HG02623 (cell line): ENCODE data around the gene STK38L.

Experiments
- ATAC-seq: cut with Tn5 transposase; IDR thresholded peaks from one replicate; pipeline ENCODE4 v1.9.1; 2021; ENCODE audit warnings: moderate library complexity; ENCODE audit not compliant: unreplicated experiment

STK38L gene

DNA sequence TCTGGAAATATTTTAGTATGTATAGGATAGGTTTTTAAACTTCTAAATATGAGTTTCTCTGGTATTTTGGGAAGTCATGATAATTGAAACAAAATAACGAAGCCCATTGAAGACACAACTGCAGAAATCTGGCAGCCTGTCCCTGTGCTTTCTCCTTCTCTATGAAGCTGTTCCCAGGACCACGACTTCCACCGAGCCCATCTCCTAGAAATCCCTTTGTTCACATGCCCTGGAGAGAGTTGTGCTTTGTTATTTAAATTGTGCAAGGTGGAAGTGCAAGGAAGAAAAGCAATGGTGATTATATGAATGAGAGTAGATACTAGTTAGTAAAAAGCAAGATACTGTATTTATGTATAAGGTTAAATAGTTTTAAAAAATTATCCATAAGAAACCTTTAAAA, 32.2 kb downstream of the STK38L start:
- no peak for ATAC-seq

DNA sequence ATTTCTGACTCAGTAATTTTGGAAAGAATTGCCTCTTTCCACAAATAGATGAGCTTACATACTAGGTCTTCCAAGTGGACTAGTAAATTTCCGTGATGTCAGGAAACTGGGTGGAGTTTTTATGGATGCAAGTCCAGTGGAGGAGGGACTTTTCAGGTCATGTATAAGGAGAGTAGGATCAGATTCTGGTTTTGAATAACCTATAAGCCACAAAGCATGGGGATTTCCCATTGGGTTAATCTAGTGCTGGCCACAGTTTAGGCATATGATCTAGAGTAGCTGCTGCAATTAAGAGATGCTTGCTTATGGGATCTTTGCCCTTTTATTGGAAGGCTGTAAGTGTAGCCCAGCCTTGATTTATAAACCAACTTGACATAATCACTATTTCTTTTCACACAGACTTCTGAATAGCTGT, 33.8 kb downstream of the STK38L start:
- peak; percentile 84 for ATAC-seq

DNA sequence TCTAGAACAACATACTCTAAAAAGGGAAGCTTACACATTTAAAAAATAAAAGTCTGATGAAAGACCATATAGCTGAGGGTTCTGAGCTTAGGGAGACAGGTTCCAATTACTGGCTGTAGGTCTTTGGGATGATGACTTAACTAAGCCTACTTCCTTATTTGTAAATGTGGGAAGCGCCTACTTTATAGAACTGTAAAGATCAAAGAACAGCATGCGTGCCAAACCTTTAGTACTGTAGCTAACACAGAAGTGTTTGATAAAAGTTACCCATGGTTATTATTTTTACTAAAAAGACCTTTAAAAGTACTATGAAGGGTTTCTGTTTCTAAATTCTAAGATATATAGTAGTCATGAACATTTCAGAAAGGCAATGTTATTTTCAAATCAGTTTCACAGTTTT, 35.7 kb downstream of the STK38L start:
- ATAC-seq: no peak

DNA sequence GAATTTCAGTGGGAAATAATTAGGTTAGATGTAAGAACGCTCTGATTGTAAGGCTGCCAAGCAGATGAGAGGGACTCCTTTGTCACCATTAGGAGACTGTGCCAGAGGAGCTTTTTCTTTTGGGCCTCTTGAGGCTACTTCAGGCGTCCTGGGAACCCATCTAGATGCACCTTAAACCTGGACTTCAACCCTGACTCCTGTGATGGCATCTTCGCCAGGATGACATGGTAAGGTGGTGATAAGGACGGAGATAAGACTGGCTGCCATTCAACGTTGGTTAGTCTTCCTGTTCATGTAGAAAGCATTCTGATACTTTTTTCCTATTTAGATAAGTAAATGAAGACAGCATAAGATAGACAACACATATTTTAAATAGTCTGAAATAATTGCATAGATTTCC, 36.3 kb downstream of the STK38L start:
- no peak for ATAC-seq

GRCh38 chr12:27282754-27283153, 38.7 kb downstream of the STK38L start:
- no peak for ATAC-seq

DNA sequence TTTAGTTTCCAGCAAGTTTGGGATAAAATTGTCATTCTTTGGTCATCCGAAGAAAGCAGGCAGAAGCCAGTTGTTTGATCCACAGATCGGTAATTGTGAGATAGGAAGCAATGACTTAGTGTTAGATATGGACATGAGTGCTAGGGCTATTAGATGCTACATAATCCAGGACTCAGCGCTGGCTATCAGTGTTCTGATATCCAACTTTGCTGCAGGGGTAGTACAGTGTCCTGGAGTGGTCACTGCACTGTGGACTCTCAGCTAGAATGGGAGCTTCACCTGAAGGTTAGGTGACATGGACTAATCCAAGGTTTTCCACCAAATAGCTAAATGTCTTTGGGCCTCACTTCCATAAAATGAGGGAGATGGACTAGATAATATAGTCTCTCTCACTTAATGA, 39.9 kb downstream of the STK38L start:
- no peak for ATAC-seq

GRCh38 chr12:27284751-27285150, 40.7 kb downstream of the STK38L start:
- peak; percentile 55 for ATAC-seq

GRCh38 chr12:27285403-27285802, 41.3 kb downstream of the STK38L start:
- ATAC-seq: no peak

GRCh38 chr12:27289414-27289813, 45.3 kb downstream of the STK38L start:
- ATAC-seq: no peak

DNA sequence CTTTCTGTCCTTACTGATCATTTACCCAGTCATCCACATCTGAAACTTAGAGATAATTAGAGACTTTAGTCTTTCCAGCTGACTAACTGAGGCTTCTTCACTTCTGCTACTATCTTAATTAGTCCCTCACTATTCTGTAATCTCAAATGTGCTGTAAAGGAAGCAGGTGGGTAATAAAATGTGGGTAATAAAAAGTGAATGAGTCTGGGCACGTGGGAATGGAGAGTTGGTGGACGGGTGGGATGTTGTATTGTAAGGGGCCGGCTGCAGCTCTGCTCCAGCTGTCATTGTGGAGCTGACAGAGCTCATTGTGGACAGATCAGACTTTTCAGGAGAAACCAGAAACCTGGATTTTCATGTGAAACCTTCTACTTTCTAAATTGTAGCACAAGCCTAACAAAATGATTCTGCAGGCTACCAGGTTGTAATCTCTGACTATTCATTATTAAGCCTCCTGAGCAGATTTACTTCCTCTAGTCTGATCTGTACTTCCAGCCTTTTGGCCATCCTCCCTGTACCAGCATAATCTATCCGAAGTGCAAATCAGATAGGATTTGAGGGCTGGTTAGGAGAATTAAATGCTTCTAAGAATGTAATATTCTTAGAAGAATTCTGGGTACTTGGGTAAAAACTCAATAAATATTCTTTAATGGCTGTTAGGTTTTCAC, 46.5 kb downstream of the STK38L start:
- ATAC-seq: no peak

GRCh38 chr12:27291862-27292261, 47.8 kb downstream of the STK38L start:
- no peak for ATAC-seq

GRCh38 chr12:27292718-27293117, 48.6 kb downstream of the STK38L start:
- no peak for ATAC-seq

- ATAC-seq: no peak
Measured at GRCh38 chr12:27293463-27293862, 49.4 kb downstream of the STK38L start.

DNA sequence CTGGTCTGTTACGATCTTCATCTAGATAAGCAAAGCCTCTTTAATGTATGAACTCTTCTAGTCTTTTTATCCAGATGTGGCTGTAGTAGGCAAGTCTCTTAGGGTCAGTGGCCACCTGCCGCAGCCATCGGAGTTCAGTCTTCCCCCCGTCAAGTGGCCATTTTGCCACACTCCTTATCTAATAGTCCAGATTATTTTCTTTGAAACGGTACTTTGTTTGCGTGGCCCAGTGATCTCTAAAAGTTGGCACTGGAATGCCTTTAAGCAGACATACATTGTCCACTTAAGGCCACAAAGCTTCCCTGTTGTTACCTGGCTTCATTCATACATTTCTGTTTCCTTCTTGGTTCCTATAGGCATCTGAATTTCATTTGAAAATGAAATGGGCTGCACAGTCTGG, 52.6 kb downstream of the STK38L start:
- no peak for ATAC-seq

DNA sequence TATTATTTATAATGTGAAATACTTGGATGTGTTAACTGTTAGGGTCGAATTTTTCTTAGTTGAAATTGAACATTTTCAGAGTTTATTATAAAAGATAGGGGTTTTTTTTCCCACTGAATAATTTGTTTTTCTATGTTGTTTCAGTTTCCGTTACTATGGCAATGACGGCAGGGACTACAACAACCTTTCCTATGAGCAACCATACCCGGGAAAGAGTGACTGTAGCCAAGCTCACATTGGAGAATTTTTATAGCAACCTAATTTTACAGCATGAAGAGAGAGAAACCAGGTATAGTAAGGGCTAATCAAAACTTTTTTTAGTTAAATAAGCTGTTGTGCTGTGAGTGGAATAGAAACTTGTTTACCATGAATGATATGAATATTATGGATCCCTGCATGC, 53.5 kb downstream of the STK38L start:
- no peak for ATAC-seq

DNA sequence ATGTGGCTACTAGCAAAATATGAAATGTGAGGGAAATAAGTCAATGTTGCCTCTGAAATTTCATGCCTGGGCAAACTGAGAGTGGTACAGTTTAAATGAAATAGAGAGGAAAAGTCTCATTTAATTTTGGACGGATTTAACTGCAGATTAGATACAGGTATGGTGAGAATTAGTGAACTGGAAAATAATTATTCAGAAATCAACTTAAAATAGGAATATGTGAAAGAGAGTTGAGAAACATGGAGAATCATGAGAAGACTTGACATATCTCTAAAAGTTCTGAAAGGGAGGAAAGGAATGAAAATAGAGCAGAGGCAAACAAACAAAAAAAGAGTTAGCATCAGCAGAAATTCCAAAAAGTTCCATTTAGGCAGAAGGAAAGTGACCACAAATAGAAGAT, 55.0 kb downstream of the STK38L start:
- ATAC-seq: no peak

- no peak for ATAC-seq
Measured at GRCh38 chr12:27300226-27300625, 56.1 kb downstream of the STK38L start.

DNA sequence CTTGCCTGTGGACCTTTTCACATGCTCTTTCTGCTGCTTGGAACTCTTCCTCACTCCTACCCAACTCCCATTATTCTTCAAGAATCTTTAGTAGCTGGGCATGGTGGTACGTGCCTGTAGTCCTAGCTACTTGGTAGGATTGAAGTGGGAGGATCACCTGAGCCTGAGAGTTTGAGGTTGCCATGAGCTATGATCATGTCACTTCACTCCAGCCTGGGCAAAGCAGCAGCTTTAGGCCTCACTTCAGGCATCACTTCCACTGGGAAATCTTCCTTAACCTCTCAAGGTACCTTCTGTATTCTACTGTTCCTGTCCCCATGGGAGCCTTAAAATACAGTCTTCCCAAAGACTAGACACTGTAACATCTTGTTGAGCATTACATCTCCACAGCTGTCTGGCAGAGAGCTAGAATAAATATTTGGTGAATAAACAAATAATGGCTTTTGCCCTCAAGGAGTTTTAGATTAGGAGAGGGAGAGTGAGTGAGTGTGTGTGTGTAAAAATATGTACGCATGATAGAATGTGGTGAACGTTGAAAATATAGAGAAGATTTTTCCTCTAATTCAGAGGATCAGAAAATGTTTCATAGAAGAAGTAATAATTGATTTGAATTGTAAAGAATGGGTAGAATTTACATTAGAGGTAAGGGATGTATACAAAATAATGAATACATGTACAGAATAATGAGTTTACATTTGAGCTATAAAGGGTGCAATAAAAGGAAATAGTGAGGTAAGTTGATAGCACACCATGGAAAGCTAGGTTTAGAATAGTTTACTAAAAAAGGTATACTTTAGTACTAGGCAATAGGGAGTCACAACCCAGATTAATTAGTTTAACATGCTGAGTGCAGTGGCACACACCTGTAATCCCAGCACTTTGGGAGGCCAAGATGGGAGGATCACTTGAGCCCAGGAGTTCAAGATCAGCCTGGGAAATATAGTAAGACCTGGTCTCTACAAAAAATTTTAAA, 59.3 kb downstream of the STK38L start:
- no peak for ATAC-seq

DNA sequence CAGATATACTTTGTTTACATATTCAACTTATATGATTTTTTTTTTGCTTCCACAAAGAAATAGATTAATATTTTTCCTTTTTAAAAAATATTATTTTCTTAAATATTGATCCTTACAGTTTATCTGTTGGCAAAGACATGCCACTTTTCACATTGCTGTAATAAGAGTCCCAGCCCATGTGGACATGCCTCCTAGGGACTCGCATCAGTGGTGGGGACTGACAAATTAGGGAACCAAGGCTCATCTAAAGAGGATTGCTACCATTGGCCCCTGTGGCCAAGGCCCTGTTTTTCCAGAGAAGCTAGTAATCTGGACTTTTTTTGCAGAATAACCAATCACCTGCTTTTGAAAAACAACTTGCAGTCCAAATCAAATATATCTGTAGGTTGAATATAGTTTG, 60.8 kb downstream of the STK38L start:
- no peak for ATAC-seq

DNA sequence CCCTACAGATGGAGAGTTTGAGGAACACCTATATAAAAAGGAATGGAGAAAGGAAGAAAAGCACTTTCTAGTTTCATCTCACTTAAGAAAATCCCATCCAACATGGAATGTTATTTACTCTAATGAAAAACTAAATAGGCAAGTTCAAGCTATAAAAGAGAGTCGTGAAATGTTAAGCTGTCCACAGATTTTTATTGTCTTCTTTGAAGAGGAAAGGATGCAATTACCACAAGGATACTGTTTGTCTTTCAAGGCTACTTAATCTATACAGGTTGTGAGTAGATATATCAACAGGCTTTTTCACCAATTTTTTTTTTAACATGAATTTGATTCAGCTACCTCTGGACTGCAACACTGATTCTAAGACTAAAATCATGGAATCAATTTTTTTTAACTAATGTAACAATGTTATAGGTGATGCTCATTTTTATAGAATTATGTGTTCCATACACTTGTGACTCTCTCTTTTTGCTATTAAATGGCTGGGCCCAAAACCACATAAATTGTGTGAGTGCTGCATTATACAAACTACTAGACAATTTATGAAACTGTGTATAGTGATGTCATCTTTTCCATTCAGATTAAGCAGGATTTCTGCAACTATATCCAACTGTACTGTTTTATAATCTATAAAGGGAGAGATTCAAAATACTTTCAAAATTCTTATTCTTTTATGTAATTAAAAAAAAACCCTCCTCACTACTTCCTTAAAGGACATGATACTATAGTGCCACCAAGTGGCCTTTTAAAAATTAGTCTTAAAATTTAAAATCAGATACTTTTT, 61.8 kb downstream of the STK38L start:
- no peak for ATAC-seq

- ATAC-seq: peak; percentile 55
Measured at GRCh38 chr12:27309293-27309994, 65.4 kb downstream of the STK38L start.
